ENCODE results near the gene FCHO2. TPM values are rescaled to one million over a fixed set of nuclear protein-coding genes. Genes with fewer than 3 reads are reported as not detected.

The FCHO2 gene
- total RNA-seq, 1 donor from 2014 or later: 13.3 TPM

GRCh38 chr5:72949481-72949880 lies 6.4 kb upstream of the FCHO2 start:
- no peak for DNase-seq
- H3K4me1 Mint-ChIP-seq (ENCODE audit: low read depth, unreplicated experiment): no peaks in the 10 kb centered on the region
- peaks cover 3% of the 10 kb centered on the region for H3K36me3 Mint-ChIP-seq (ENCODE audit: unreplicated experiment)
- H3K27ac Mint-ChIP-seq (ENCODE audit: unreplicated experiment): no peak overlapping the region
- H3K4me3 Mint-ChIP-seq (ENCODE audit: unreplicated experiment): no peak overlapping the region
- H3K27me3 Mint-ChIP-seq (ENCODE audit: unreplicated experiment): peaks cover 3% of the 10 kb centered on the region
- no peak for TF ChIP-seq CTCF (IDR thresholded peaks at IDR 0.05; ENCODE audit: partially characterized antibody, unreplicated experiment)
- peaks cover 2% of the 10 kb centered on the region for H3K9me3 Mint-ChIP-seq (ENCODE audit: unreplicated experiment)

GRCh38 chr5:72951671-72952468 lies 4.0 kb upstream of the FCHO2 start:
- Mint-ChIP-seq H3K27ac (ENCODE audit: unreplicated experiment) (no peak overlapping the region), H3K9me3 (ENCODE audit: unreplicated experiment) (peaks cover 10% of the 10 kb centered on the region), H3K27me3 (ENCODE audit: unreplicated experiment) (peaks cover 11% of the 10 kb centered on the region), H3K4me3 (ENCODE audit: unreplicated experiment) (no peak overlapping the region), H3K36me3 (ENCODE audit: unreplicated experiment) (peaks cover 3% of the 10 kb centered on the region), H3K4me1 (ENCODE audit: low read depth, unreplicated experiment) (peaks cover 4% of the 10 kb centered on the region)
- no peak for DNase-seq
- TF ChIP-seq CTCF (IDR thresholded peaks at IDR 0.05; ENCODE audit: partially characterized antibody, unreplicated experiment): no peak

GRCh38 chr5:72954389-72954788 lies 1.5 kb upstream of the FCHO2 start:
- H3K4me1 Mint-ChIP-seq (ENCODE audit: low read depth, unreplicated experiment): peaks cover 6% of the 10 kb centered on the region
- H3K4me3 Mint-ChIP-seq (ENCODE audit: unreplicated experiment): no peak overlapping the region
- H3K36me3 Mint-ChIP-seq (ENCODE audit: unreplicated experiment): no peaks in the 10 kb centered on the region
- no peak for TF ChIP-seq CTCF (IDR thresholded peaks at IDR 0.05; ENCODE audit: partially characterized antibody, unreplicated experiment)
- no peak for DNase-seq
- H3K27me3 Mint-ChIP-seq (ENCODE audit: unreplicated experiment): peaks cover 7% of the 10 kb centered on the region
- H3K27ac Mint-ChIP-seq (ENCODE audit: unreplicated experiment): no peak overlapping the region
- H3K9me3 Mint-ChIP-seq (ENCODE audit: unreplicated experiment): peaks cover 7% of the 10 kb centered on the region

GRCh38 chr5:72955143-72955767 lies 586 bp upstream of the FCHO2 start:
- Mint-ChIP-seq H3K36me3 (ENCODE audit: unreplicated experiment) (no peaks in the 10 kb centered on the region), H3K9me3 (ENCODE audit: unreplicated experiment) (peaks cover 7% of the 10 kb centered on the region), H3K4me1 (ENCODE audit: low read depth, unreplicated experiment) (peaks cover 6% of the 10 kb centered on the region), H3K27ac (ENCODE audit: unreplicated experiment) (peak overlapping the region; percentile 78), H3K4me3 (ENCODE audit: unreplicated experiment) (peak overlapping the region; percentile 90), H3K27me3 (ENCODE audit: unreplicated experiment) (peaks cover 7% of the 10 kb centered on the region)
- DNase-seq: peak; percentile 54
- TF ChIP-seq CTCF (IDR thresholded peaks at IDR 0.05; ENCODE audit: partially characterized antibody, unreplicated experiment): no peak

All from glutamatergic neuron (in vitro differentiated cells).